SJSA1 (cell line): ENCODE data around the gene RNF125. TPM values are rescaled to one million over a fixed set of nuclear protein-coding genes. Genes with fewer than 3 reads are reported as not detected.
"Not testable (repeated sequence)": the region's sequence is repeated elsewhere in the genome, so short reads cannot be mapped to it uniquely, and the experiment has no call there.

ENCODE experiments used
- DNase-seq, 2 experiments: peaks; one replicate each; pipeline ENCODE4 v3.0.0-alpha.2; 2015 to 2020; ENCODE audit warnings: low spot score in 2 of 2, low read depth in 1 of 2
- H3K27ac ChIP-seq: fragments of 250-450 bp; sonication (Bioruptor Pico); 2 replicates; pipeline ENCODE4 v1.5.1; 2020; ENCODE audit warnings: mild to moderate bottlenecking, moderate library complexity
- H3K27me3 ChIP-seq: fragments of 250-450 bp; sonication (Bioruptor Pico); replicated peaks from 2 replicates; pipeline ENCODE4 v1.5.1; 2020; ENCODE audit warnings: mild to moderate bottlenecking, moderate library complexity
- H3K36me3 ChIP-seq: fragments of 250-450 bp; sonication (Bioruptor Pico); 2 replicates; pipeline ENCODE4 v1.5.1; 2020; ENCODE audit warnings: mild to moderate bottlenecking
- H3K4me1 ChIP-seq: fragments of 250-450 bp; sonication (Bioruptor Pico); replicated peaks from 2 replicates; pipeline ENCODE4 v1.6.1; 2021; ENCODE audit warnings: mild to moderate bottlenecking
- H3K4me3 ChIP-seq: fragments of 250-450 bp; sonication (Bioruptor Pico); 2 replicates; pipeline ENCODE4 v1.5.1; 2020; ENCODE audit warnings: mild to moderate bottlenecking
- H3K9me3 ChIP-seq: fragments of 250-450 bp; sonication (Bioruptor Pico); replicated peaks from 2 replicates; pipeline ENCODE4 v1.5.1; 2020; ENCODE audit warnings: mild to moderate bottlenecking
- total RNA-seq: library from RNA; depleted of rRNA; stranded (reverse); fragments of >200 nt; shearing (Covaris generic); gene quantifications from 2 replicates; pipeline ENCODE4 v1.2.3, GENCODE V29; 2014

The RNF125 gene
- total RNA-seq, 1 experiment from 2014 or later, result not detected

GRCh38 chr18:32086881-32087280 lies 68.3 kb downstream of the RNF125 start:
- Histone ChIP-seq H3K27me3 (no peaks in the 10 kb centered on the region), H3K9me3 (no peaks in the 10 kb centered on the region), H3K4me3 (no peak overlapping the region), H3K4me1 (no peaks in the 10 kb centered on the region), H3K36me3 (no peaks in the 10 kb centered on the region), H3K27ac (no peak overlapping the region)
- DNase-seq, result no peak

- not testable (repeated sequence) for H3K9me3 ChIP-seq, DNase-seq
- H3K36me3 ChIP-seq, result peaks cover 27% of the 10 kb centered on the region
Measured at GRCh38 chr18:32090831-32091230, 72.2 kb downstream of the RNF125 start.

GRCh38 chr18:32091325-32091723 lies 72.7 kb downstream of the RNF125 start:
- Histone ChIP-seq H3K9me3 (no peaks in the 10 kb centered on the region), H3K4me3 (peak overlapping the region; percentile 89), H3K27ac (peak overlapping the region; percentile 92; the same call in 1 of the 2 replicates), H3K4me1 (peaks cover 3% of the 10 kb centered on the region), H3K27me3 (no peaks in the 10 kb centered on the region), H3K36me3 (peaks cover 32% of the 10 kb centered on the region)
- DNase-seq, result no peak

More at GRCh38 chr18:32090831-32091230, 72.2 kb downstream of the RNF125 start:
- H3K27ac ChIP-seq, H3K27me3 ChIP-seq, H3K4me3 ChIP-seq, H3K4me1 ChIP-seq: not testable (repeated sequence)

- peak within 1 kb of the TSS; percentile 92 for H3K27ac ChIP-seq
- H3K27me3 ChIP-seq, result no peaks in the 10 kb centered on the region
- peak; percentile 83 to 91 for DNase-seq
- no peaks in the 10 kb centered on the region for H3K9me3 ChIP-seq
- peaks cover 37% of the 10 kb centered on the region for H3K36me3 ChIP-seq
- H3K4me1 ChIP-seq, result peaks cover 3% of the 10 kb centered on the region
- H3K4me3 ChIP-seq, result peak within 1 kb of the TSS; percentile 89
Measured at GRCh38 chr18:32091724-32092421, 73.2 kb downstream of the RNF125 start, which contains the start of gene RNF138. RNF138 (plus strand) TSS chr18:32091874; CDS start chr18:32092777, 903 bp downstream.

GRCh38 chr18:32092422-32093101 lies 73.9 kb downstream of the RNF125 start:
- H3K27ac ChIP-seq, result peak overlapping the region; percentile 92
- peak overlapping the region; percentile 89 for H3K4me3 ChIP-seq
- no peaks in the 10 kb centered on the region for H3K27me3 ChIP-seq
- peaks cover 40% of the 10 kb centered on the region for H3K36me3 ChIP-seq
- peak; percentile 94 to 99 for DNase-seq
- peaks cover 3% of the 10 kb centered on the region for H3K4me1 ChIP-seq
- H3K9me3 ChIP-seq, result no peaks in the 10 kb centered on the region

GRCh38 chr18:32093102-32093511 lies 74.5 kb downstream of the RNF125 start:
- Histone ChIP-seq H3K27me3 (no peaks in the 10 kb centered on the region), H3K4me3 (peak overlapping the region; percentile 89), H3K36me3 (peaks cover 45% of the 10 kb centered on the region), H3K27ac (peak overlapping the region; percentile 86), H3K9me3 (no peaks in the 10 kb centered on the region), H3K4me1 (peaks cover 3% of the 10 kb centered on the region)
- peak in 1 of 2 experiments; percentile 52 for DNase-seq

GRCh38 chr18:32093523-32093922 lies 74.9 kb downstream of the RNF125 start:
- H3K4me3 ChIP-seq, result peak overlapping the region; percentile 89
- H3K36me3 ChIP-seq, result peaks cover 45% of the 10 kb centered on the region
- no peaks in the 10 kb centered on the region for H3K9me3 ChIP-seq
- peaks cover 3% of the 10 kb centered on the region for H3K4me1 ChIP-seq
- no peak for DNase-seq
- H3K27ac ChIP-seq, result peak overlapping the region; percentile 86
- no peaks in the 10 kb centered on the region for H3K27me3 ChIP-seq

GRCh38 chr18:32095192-32095899 lies 76.7 kb downstream of the RNF125 start:
- H3K4me1 ChIP-seq, result peaks cover 3% of the 10 kb centered on the region
- H3K4me3 ChIP-seq, result no peak overlapping the region
- no peak overlapping the region for H3K27ac ChIP-seq
- DNase-seq, result no peak
- peaks cover 50% of the 10 kb centered on the region for H3K36me3 ChIP-seq
- no peaks in the 10 kb centered on the region for H3K9me3 ChIP-seq
- no peaks in the 10 kb centered on the region for H3K27me3 ChIP-seq

GRCh38 chr18:32095900-32096229 lies 77.2 kb downstream of the RNF125 start:
- H3K4me1 ChIP-seq, result peaks cover 3% of the 10 kb centered on the region
- H3K27ac ChIP-seq, result no peak overlapping the region

GRCh38 chr18:32096946-32097345 lies 78.3 kb downstream of the RNF125 start:
- Histone ChIP-seq H3K27me3 (no peaks in the 10 kb centered on the region), H3K27ac (no peak overlapping the region), H3K4me3 (no peak overlapping the region), H3K9me3 (no peaks in the 10 kb centered on the region), H3K36me3 (peaks cover 50% of the 10 kb centered on the region), H3K4me1 (peaks cover 3% of the 10 kb centered on the region)
- DNase-seq, result no peak

More at GRCh38 chr18:32095900-32096229, 77.2 kb downstream of the RNF125 start:
- DNase-seq, result no peak
- no peaks in the 10 kb centered on the region for H3K9me3 ChIP-seq
- no peak overlapping the region for H3K4me3 ChIP-seq
- H3K36me3 ChIP-seq, result peaks cover 50% of the 10 kb centered on the region
- H3K27me3 ChIP-seq, result no peaks in the 10 kb centered on the region

GRCh38 chr18:32104516-32104915 lies 85.9 kb downstream of the RNF125 start:
- Histone ChIP-seq H3K4me1 (no peaks in the 10 kb centered on the region), H3K9me3 (no peaks in the 10 kb centered on the region), H3K27ac (no peak overlapping the region), H3K36me3 (peaks cover 6% of the 10 kb centered on the region; the same call in 1 of the 2 replicates), H3K27me3 (no peaks in the 10 kb centered on the region), H3K4me3 (no peak overlapping the region)
- no peak for DNase-seq

GRCh38 chr18:32110005-32110404 lies 91.4 kb downstream of the RNF125 start:
- Histone ChIP-seq H3K4me1 (no peaks in the 10 kb centered on the region), H3K36me3 (peaks cover 32% of the 10 kb centered on the region), H3K9me3 (no peaks in the 10 kb centered on the region), H3K4me3 (no peak overlapping the region), H3K27me3 (no peaks in the 10 kb centered on the region), H3K27ac (no peak overlapping the region)
- no peak for DNase-seq

GRCh38 chr18:32111706-32112105 lies 93.1 kb downstream of the RNF125 start:
- Histone ChIP-seq H3K4me1 (no peaks in the 10 kb centered on the region), H3K27me3 (no peaks in the 10 kb centered on the region), H3K36me3 (peaks cover 48% of the 10 kb centered on the region), H3K4me3 (no peak overlapping the region), H3K9me3 (no peaks in the 10 kb centered on the region), H3K27ac (no peak overlapping the region)
- DNase-seq, result no peak

- H3K36me3 ChIP-seq, result peaks cover 59% of the 10 kb centered on the region
- no peaks in the 10 kb centered on the region for H3K27me3 ChIP-seq
- no peaks in the 10 kb centered on the region for H3K4me1 ChIP-seq
- no peak overlapping the region for H3K4me3 ChIP-seq
- no peaks in the 10 kb centered on the region for H3K9me3 ChIP-seq
- DNase-seq, result no peak
- no peak overlapping the region for H3K27ac ChIP-seq
Measured at GRCh38 chr18:32112826-32113225, 94.2 kb downstream of the RNF125 start.
